GM23338 (cell line): ENCODE data around the gene IVD. TPM values are rescaled to one million over a fixed set of nuclear protein-coding genes. Genes with fewer than 3 reads are reported as not detected.

Experiments used
- ATAC-seq: fragments of 200-7000 bp; cut with Tn5 transposase; 3 replicates; pipeline ENCODE4 v1.9.1; 2020
- DNase-seq: peaks from one replicate; pipeline ENCODE4 v3.0.0-alpha.2; 2015; ENCODE audit warnings: low spot score
- H2AFZ ChIP-seq: fragments of 200-600 bp; sonication (generic); 2 replicates; pipeline ENCODE4 v1.8.0; 2016; ENCODE audit warnings: antibody characterized with exemption, mild to moderate bottlenecking, moderate library complexity
- H3F3A ChIP-seq: fragments of 200-600 bp; sonication (generic); replicated peaks from 2 replicates; pipeline ENCODE4 v1.8.0; 2017; ENCODE audit warnings: antibody characterized with exemption, mixed run types, low read depth
- H3K27ac ChIP-seq: fragments of 200-600 bp; sonication (generic); 2 replicates; pipeline ENCODE4 v1.6.1; 2016; ENCODE audit warnings: low read depth
- H3K27me3 ChIP-seq: fragments of 200-600 bp; sonication (generic); 2 replicates; pipeline ENCODE4 v1.8.0; 2016; ENCODE audit warnings: mild to moderate bottlenecking, mixed run types, moderate library complexity; ENCODE audit not compliant: insufficient read depth
- H3K36me3 ChIP-seq: fragments of 200-600 bp; sonication (generic); 2 replicates; pipeline ENCODE4 v1.8.0; 2016; ENCODE audit warnings: mild to moderate bottlenecking; ENCODE audit not compliant: insufficient read depth
- H3K4me1 ChIP-seq: fragments of 200-600 bp; sonication (generic); 2 replicates; pipeline ENCODE4 v1.8.0; 2016; ENCODE audit warnings: mild to moderate bottlenecking, moderate library complexity; ENCODE audit not compliant: insufficient read depth
- H3K4me2 ChIP-seq: fragments of 200-600 bp; sonication (generic); 2 replicates; pipeline ENCODE4 v1.7.1; 2017; ENCODE audit warnings: mixed run types
- H3K4me3 ChIP-seq: fragments of 200-600 bp; sonication (generic); 2 replicates; pipeline ENCODE4 v1.6.1; 2016; ENCODE audit warnings: mixed run types
- H3K79me2 ChIP-seq: fragments of 200-600 bp; sonication (generic); replicated peaks from 2 replicates; pipeline ENCODE4 v1.8.0; 2017; ENCODE audit warnings: mild to moderate bottlenecking; ENCODE audit not compliant: insufficient read depth
- H3K9me2 ChIP-seq: fragments of 200-600 bp; sonication (generic); 2 replicates; pipeline ENCODE4 v1.8.0; 2017; ENCODE audit not compliant: insufficient read depth
- H4K20me1 ChIP-seq: fragments of 200-600 bp; sonication (generic); replicated peaks from 2 replicates; pipeline ENCODE4 v1.8.0; 2017; ENCODE audit warnings: mild to moderate bottlenecking; ENCODE audit not compliant: insufficient read depth
- H3K27ac Mint-ChIP-seq: 2 replicates; pipeline ENCODE4 v1.8.0; 2020; ENCODE audit warnings: inconsistent platforms, mild to moderate bottlenecking, moderate library complexity, mixed read lengths
- H3K27me3 Mint-ChIP-seq: 3 replicates; pipeline ENCODE4 v1.8.0; 2022; ENCODE audit warnings: low read depth, mild to moderate bottlenecking, moderate library complexity, mixed read lengths, inconsistent platforms; ENCODE audit not compliant: insufficient read depth, poor library complexity
- H3K36me3 Mint-ChIP-seq: 3 replicates; pipeline ENCODE4 v1.8.0; 2021; ENCODE audit warnings: low read depth, mild to moderate bottlenecking, inconsistent platforms, moderate library complexity, mixed read lengths
- H3K4me1 Mint-ChIP-seq: 3 replicates; pipeline ENCODE4 v1.8.0; 2020; ENCODE audit warnings: mild to moderate bottlenecking, inconsistent platforms, mixed read lengths
- H3K4me3 Mint-ChIP-seq: 3 replicates; pipeline ENCODE4 v1.8.0; 2021; ENCODE audit warnings: moderate library complexity, mild to moderate bottlenecking, inconsistent platforms, mixed read lengths
- H3K9me3 Mint-ChIP-seq: 3 replicates; pipeline ENCODE4 v1.8.0; 2020; ENCODE audit warnings: moderate library complexity, mild to moderate bottlenecking, inconsistent platforms, mixed read lengths
- CREB1 ChIP-seq: fragments of 250-450 bp; sonication (Bioruptor Pico); IDR thresholded peaks from 2 replicates; pipeline ENCODE4 v1.5.0; 2020; ENCODE audit warnings: low read depth, mild to moderate bottlenecking, moderate library complexity
- EZH2 ChIP-seq: fragments of 200-600 bp; sonication (generic); IDR thresholded peaks from one replicate; pipeline ENCODE4 v1.8.0; 2017; ENCODE audit warnings: antibody characterized with exemption, mild to moderate bottlenecking, low read depth; ENCODE audit not compliant: unreplicated experiment
- EZH2phosphoT487 ChIP-seq: fragments of 200-600 bp; sonication (generic); IDR thresholded peaks from one replicate; pipeline ENCODE4 v1.8.1; 2018; ENCODE audit warnings: antibody characterized with exemption; ENCODE audit not compliant: unreplicated experiment
- JUNB ChIP-seq: IDR thresholded peaks from one replicate; pipeline ENCODE4 v1.6.1; 2016; ENCODE audit warnings: antibody characterized with exemption; ENCODE audit not compliant: unreplicated experiment
- NANOG ChIP-seq: IDR thresholded peaks from 2 replicates; pipeline ENCODE4 v1.6.1; 2016; ENCODE audit warnings: antibody characterized with exemption, borderline replicate concordance
- POLR2AphosphoS5 ChIP-seq: IDR thresholded peaks from 2 replicates; pipeline ENCODE4 v1.6.1; 2016; ENCODE audit warnings: antibody characterized with exemption, low read depth
- STAT1 ChIP-seq: IDR thresholded peaks from one replicate; pipeline ENCODE4 v1.6.1; 2016; ENCODE audit warnings: antibody characterized with exemption; ENCODE audit not compliant: unreplicated experiment
- ZNF114 ChIP-seq: fragments of 250-450 bp; sonication (Bioruptor Pico); IDR thresholded peaks from 2 replicates; pipeline ENCODE4 v1.5.0; 2020; ENCODE audit warnings: mild to moderate bottlenecking, moderate library complexity
- ZNF331 ChIP-seq: fragments of 250-450 bp; sonication (Bioruptor Pico); IDR thresholded peaks from 2 replicates; pipeline ENCODE4 v1.5.0; 2020; ENCODE audit warnings: low read depth, mild to moderate bottlenecking, moderate library complexity
- polyA plus RNA-seq: library from polyadenylated mRNA; unstranded; fragments of >200 nt; fragmentation: Nextera tagmentation; extraction: Ambion mirVana; gene quantifications from 2 replicates; pipeline ENCODE4 v1.2.1, GENCODE V29; 2016
- total RNA-seq: library from RNA; depleted of rRNA; stranded (reverse); fragments of >200 nt; shearing (Covaris generic); gene quantifications from 2 replicates; pipeline ENCODE4 v1.2.3, GENCODE V29; 2014
- TF ChIP-seq, protein P1 (sequence below): IDR thresholded peaks from 2 replicates; pipeline ENCODE4 v1.6.1; 2016; ENCODE audit warnings: antibody characterized with exemption
- TF ChIP-seq, protein P2 (sequence below): IDR thresholded peaks from one replicate; pipeline ENCODE4 v1.6.1; 2018; ENCODE audit warnings: antibody characterized with exemption; ENCODE audit not compliant: unreplicated experiment
- TF ChIP-seq, protein P3 (sequence below): fragments of 250-450 bp; sonication (Bioruptor Pico); IDR thresholded peaks from 2 replicates; pipeline ENCODE4 v1.5.0; 2020; ENCODE audit warnings: mild to moderate bottlenecking, moderate library complexity
- TF ChIP-seq, protein P4 (sequence below), 2 experiments: fragments of 200-600 bp in 1 of 2; sonication (generic) in 1 of 2; conservative IDR thresholded peaks; 2 replicates each; pipeline versions ENCODE4 v1.5.1 to v1.6.1; 2016 to 2017; ENCODE audit warnings: antibody characterized with exemption in 2 of 2, low read depth in 2 of 2, mild to moderate bottlenecking in 2 of 2, moderate library complexity in 1 of 2

The IVD gene
- total and polyA plus RNA-seq, 2 experiments from 2014 or later: 54.1 to 75.4 TPM

DNA sequence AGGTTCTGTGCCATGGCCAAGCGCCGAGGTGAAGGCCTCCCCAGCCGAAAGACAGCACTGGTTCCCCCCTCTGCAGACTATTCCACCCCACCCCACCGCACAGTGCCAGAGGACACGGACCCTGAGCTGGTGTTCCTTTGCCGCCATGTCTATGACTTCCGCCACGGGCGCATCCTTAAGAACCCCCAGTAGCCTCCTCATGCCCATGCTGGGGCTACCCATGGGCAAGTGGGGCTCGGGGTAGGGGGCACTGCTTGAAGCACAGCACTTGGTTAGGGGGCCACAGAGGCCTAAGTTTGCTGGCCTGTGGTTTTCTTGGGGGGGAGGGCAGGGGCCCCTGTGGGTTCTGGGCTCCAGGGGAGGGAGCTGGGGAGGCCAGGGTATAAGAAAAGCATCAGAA lies 60.3 kb downstream of the IVD start:
- Mint-ChIP-seq H3K27me3 (peaks cover 5% of the 10 kb centered on the region), H3K27ac (no peak overlapping the region), H3K4me3 (no peak overlapping the region), H3K9me3 (no peaks in the 10 kb centered on the region), H3K4me1 (peaks cover 13% of the 10 kb centered on the region), H3K36me3 (peaks cover 57% of the 10 kb centered on the region)
- H3K79me2 ChIP-seq: peaks cover 8% of the 10 kb centered on the region; the same call in 1 of the 2 replicates
- H4K20me1 ChIP-seq: peaks cover 20% of the 10 kb centered on the region
- H3K27ac ChIP-seq: no peak overlapping the region
- ATAC-seq (no peak), DNase-seq (no peak)
- H3K9me2 ChIP-seq: no peaks in the 10 kb centered on the region
- H3K27me3 ChIP-seq: no peaks in the 10 kb centered on the region
- H3K4me2 ChIP-seq: no peak overlapping the region
- TF ChIP-seq, protein P1, sequence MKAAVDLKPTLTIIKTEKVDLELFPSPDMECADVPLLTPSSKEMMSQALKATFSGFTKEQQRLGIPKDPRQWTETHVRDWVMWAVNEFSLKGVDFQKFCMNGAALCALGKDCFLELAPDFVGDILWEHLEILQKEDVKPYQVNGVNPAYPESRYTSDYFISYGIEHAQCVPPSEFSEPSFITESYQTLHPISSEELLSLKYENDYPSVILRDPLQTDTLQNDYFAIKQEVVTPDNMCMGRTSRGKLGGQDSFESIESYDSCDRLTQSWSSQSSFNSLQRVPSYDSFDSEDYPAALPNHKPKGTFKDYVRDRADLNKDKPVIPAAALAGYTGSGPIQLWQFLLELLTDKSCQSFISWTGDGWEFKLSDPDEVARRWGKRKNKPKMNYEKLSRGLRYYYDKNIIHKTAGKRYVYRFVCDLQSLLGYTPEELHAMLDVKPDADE: no peak
- TF ChIP-seq POLR2AphosphoS5: no peak
- no peak for TF ChIP-seq ZNF331 (CRISPR knock-in tag)
- TF ChIP-seq, protein P2, sequence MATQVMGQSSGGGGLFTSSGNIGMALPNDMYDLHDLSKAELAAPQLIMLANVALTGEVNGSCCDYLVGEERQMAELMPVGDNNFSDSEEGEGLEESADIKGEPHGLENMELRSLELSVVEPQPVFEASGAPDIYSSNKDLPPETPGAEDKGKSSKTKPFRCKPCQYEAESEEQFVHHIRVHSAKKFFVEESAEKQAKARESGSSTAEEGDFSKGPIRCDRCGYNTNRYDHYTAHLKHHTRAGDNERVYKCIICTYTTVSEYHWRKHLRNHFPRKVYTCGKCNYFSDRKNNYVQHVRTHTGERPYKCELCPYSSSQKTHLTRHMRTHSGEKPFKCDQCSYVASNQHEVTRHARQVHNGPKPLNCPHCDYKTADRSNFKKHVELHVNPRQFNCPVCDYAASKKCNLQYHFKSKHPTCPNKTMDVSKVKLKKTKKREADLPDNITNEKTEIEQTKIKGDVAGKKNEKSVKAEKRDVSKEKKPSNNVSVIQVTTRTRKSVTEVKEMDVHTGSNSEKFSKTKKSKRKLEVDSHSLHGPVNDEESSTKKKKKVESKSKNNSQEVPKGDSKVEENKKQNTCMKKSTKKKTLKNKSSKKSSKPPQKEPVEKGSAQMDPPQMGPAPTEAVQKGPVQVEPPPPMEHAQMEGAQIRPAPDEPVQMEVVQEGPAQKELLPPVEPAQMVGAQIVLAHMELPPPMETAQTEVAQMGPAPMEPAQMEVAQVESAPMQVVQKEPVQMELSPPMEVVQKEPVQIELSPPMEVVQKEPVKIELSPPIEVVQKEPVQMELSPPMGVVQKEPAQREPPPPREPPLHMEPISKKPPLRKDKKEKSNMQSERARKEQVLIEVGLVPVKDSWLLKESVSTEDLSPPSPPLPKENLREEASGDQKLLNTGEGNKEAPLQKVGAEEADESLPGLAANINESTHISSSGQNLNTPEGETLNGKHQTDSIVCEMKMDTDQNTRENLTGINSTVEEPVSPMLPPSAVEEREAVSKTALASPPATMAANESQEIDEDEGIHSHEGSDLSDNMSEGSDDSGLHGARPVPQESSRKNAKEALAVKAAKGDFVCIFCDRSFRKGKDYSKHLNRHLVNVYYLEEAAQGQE: no peak
- no peak for TF ChIP-seq EZH2
- no peak for TF ChIP-seq NANOG
- TF ChIP-seq STAT1: no peak
- no peak for TF ChIP-seq ZNF114
- TF ChIP-seq, protein P3, sequence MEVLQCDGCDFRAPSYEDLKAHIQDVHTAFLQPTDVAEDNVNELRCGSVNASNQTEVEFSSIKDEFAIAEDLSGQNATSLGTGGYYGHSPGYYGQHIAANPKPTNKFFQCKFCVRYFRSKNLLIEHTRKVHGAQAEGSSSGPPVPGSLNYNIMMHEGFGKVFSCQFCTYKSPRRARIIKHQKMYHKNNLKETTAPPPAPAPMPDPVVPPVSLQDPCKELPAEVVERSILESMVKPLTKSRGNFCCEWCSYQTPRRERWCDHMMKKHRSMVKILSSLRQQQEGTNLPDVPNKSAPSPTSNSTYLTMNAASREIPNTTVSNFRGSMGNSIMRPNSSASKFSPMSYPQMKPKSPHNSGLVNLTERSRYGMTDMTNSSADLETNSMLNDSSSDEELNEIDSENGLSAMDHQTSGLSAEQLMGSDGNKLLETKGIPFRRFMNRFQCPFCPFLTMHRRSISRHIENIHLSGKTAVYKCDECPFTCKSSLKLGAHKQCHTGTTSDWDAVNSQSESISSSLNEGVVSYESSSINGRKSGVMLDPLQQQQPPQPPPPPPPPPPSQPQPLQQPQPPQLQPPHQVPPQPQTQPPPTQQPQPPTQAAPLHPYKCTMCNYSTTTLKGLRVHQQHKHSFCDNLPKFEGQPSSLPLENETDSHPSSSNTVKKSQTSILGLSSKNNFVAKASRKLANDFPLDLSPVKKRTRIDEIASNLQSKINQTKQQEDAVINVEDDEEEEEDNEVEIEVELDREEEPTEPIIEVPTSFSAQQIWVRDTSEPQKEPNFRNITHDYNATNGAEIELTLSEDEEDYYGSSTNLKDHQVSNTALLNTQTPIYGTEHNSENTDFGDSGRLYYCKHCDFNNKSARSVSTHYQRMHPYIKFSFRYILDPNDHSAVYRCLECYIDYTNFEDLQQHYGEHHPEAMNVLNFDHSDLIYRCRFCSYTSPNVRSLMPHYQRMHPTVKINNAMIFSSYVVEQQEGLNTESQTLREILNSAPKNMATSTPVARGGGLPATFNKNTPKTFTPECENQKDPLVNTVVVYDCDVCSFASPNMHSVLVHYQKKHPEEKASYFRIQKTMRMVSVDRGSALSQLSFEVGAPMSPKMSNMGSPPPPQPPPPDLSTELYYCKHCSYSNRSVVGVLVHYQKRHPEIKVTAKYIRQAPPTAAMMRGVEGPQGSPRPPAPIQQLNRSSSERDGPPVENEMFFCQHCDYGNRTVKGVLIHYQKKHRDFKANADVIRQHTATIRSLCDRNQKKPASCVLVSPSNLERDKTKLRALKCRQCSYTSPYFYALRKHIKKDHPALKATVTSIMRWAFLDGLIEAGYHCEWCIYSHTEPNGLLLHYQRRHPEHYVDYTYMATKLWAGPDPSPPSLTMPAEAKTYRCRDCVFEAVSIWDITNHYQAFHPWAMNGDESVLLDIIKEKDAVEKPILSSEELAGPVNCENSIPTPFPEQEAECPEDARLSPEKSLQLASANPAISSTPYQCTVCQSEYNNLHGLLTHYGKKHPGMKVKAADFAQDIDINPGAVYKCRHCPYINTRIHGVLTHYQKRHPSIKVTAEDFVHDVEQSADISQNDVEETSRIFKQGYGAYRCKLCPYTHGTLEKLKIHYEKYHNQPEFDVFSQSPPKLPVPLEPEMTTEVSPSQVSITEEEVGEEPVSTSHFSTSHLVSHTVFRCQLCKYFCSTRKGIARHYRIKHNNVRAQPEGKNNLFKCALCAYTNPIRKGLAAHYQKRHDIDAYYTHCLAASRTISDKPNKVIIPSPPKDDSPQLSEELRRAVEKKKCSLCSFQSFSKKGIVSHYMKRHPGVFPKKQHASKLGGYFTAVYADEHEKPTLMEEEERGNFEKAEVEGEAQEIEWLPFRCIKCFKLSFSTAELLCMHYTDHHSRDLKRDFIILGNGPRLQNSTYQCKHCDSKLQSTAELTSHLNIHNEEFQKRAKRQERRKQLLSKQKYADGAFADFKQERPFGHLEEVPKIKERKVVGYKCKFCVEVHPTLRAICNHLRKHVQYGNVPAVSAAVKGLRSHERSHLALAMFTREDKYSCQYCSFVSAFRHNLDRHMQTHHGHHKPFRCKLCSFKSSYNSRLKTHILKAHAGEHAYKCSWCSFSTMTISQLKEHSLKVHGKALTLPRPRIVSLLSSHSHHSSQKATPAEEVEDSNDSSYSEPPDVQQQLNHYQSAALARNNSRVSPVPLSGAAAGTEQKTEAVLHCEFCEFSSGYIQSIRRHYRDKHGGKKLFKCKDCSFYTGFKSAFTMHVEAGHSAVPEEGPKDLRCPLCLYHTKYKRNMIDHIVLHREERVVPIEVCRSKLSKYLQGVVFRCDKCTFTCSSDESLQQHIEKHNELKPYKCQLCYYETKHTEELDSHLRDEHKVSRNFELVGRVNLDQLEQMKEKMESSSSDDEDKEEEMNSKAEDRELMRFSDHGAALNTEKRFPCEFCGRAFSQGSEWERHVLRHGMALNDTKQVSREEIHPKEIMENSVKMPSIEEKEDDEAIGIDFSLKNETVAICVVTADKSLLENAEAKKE (CRISPR knock-in tag): no peak
- no peak for TF ChIP-seq JUNB
- TF ChIP-seq EZH2phosphoT487: no peak
- TF ChIP-seq, protein P4, sequence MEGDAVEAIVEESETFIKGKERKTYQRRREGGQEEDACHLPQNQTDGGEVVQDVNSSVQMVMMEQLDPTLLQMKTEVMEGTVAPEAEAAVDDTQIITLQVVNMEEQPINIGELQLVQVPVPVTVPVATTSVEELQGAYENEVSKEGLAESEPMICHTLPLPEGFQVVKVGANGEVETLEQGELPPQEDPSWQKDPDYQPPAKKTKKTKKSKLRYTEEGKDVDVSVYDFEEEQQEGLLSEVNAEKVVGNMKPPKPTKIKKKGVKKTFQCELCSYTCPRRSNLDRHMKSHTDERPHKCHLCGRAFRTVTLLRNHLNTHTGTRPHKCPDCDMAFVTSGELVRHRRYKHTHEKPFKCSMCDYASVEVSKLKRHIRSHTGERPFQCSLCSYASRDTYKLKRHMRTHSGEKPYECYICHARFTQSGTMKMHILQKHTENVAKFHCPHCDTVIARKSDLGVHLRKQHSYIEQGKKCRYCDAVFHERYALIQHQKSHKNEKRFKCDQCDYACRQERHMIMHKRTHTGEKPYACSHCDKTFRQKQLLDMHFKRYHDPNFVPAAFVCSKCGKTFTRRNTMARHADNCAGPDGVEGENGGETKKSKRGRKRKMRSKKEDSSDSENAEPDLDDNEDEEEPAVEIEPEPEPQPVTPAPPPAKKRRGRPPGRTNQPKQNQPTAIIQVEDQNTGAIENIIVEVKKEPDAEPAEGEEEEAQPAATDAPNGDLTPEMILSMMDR (conservative IDR thresholded peaks at IDR 0.05; ENCODE audit: low read depth in 2 of 2): no peak
- no peak for TF ChIP-seq CREB1 (CRISPR knock-in tag)
- peaks cover 20% of the 10 kb centered on the region for H3F3A ChIP-seq
- H3K36me3 ChIP-seq: peaks cover 10% of the 10 kb centered on the region; the same call in 1 of the 2 replicates
- H2AFZ ChIP-seq: no peak overlapping the region
- no peak overlapping the region for H3K4me3 ChIP-seq
- H3K4me1 ChIP-seq: peaks cover 8% of the 10 kb centered on the region
